Mesothelial cell of epicardium (in vitro differentiated cells): ENCODE data around the gene CMTM3. TPM values are rescaled to one million over a fixed set of nuclear protein-coding genes. Genes with fewer than 3 reads are reported as not detected.

Source experiments
- DNase-seq, 2 experiments: peaks; one replicate each; pipeline ENCODE4 v3.0.0; 2021; ENCODE audit warnings: low spot score in 2 of 2; ENCODE audit not compliant: unreplicated experiment in 2 of 2
- H3K27ac Mint-ChIP-seq: 2 replicates; pipeline ENCODE4 v1.8.0; 2021; ENCODE audit warnings: mixed read lengths
- H3K27me3 Mint-ChIP-seq: 2 replicates; pipeline ENCODE4 v1.8.0; 2021; ENCODE audit warnings: low read depth, mixed read lengths
- H3K36me3 Mint-ChIP-seq: 2 replicates; pipeline ENCODE4 v1.8.0; 2021; ENCODE audit warnings: mixed read lengths
- H3K4me1 Mint-ChIP-seq: 2 replicates; pipeline ENCODE4 v1.8.0; 2021; ENCODE audit warnings: mixed read lengths
- H3K4me3 Mint-ChIP-seq: 2 replicates; pipeline ENCODE4 v1.8.0; 2021; ENCODE audit warnings: mild to moderate bottlenecking, moderate library complexity, mixed read lengths
- H3K9me3 Mint-ChIP-seq: 2 replicates; pipeline ENCODE4 v1.8.0; 2021; ENCODE audit warnings: mixed read lengths
- total RNA-seq: library from RNA; stranded (reverse); gene quantifications from 3 replicates; pipeline ENCODE4 v1.2.1, GENCODE V29; 2021
- TF ChIP-seq, protein P1 (sequence below): fragments of 200-600 bp; sonication (generic); IDR thresholded peaks from one replicate; pipeline ENCODE4 v1.5.0; 2021; ENCODE audit warnings: antibody characterized with exemption; ENCODE audit not compliant: unreplicated experiment

CMTM3 gene, protein sequence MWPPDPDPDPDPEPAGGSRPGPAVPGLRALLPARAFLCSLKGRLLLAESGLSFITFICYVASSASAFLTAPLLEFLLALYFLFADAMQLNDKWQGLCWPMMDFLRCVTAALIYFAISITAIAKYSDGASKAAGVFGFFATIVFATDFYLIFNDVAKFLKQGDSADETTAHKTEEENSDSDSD
- total RNA-seq = 56.9 to 60.7 TPM (median 59.3 TPM) in 3 replicates

DNA sequence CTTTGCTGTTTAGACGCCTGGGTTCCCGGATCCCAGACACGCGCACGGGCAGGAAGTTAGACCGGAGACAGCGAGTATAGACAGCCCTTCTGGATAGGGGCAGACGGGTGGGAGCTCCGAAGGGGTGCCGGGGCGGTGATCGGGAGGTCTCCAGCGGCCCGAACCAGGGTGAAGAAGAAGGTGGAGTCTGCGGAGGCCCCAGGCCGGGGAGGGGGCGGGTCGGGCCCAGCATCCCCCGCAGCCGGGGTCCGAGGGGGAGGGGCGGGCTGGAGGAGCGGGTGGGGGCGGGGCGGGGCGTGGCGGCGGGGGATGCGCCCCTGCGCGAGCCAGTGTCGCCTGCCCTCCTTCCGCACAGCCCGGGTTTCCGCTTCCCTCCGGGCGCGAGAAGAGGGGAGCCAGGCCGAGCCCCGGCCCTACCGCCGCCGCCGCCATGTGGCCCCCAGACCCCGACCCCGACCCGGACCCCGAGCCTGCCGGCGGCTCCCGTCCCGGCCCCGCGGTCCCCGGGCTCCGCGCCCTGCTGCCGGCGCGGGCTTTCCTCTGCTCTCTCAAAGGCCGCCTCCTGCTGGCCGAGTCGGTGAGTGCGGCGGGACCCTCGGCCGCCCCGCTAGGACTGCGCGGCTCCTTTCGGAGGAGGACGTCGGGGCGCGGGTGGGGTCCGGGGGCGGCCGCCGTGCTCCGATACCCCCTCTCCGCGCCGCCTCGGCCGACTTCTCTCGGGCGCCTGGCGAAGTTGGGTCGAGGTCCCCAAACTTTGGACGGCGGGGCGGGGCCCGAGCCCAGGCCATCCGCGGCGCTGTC, at the start of gene CMTM3:
Gene CMTM3, plus strand, starts transcription at position 329 of the 801 bp plus-strand sequence. Its CDS starts 102 bp downstream, at position 431.
- DNase-seq = peak; percentile 68 to 88
- peak within 1 kb of the TSS; percentile 81 for H3K4me3 Mint-ChIP-seq
- TF ChIP-seq, protein P1, sequence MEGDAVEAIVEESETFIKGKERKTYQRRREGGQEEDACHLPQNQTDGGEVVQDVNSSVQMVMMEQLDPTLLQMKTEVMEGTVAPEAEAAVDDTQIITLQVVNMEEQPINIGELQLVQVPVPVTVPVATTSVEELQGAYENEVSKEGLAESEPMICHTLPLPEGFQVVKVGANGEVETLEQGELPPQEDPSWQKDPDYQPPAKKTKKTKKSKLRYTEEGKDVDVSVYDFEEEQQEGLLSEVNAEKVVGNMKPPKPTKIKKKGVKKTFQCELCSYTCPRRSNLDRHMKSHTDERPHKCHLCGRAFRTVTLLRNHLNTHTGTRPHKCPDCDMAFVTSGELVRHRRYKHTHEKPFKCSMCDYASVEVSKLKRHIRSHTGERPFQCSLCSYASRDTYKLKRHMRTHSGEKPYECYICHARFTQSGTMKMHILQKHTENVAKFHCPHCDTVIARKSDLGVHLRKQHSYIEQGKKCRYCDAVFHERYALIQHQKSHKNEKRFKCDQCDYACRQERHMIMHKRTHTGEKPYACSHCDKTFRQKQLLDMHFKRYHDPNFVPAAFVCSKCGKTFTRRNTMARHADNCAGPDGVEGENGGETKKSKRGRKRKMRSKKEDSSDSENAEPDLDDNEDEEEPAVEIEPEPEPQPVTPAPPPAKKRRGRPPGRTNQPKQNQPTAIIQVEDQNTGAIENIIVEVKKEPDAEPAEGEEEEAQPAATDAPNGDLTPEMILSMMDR = peak; percentile 89
- H3K4me1 Mint-ChIP-seq = peaks cover 33% of the 10 kb centered on the region
- no peaks in the 10 kb centered on the region for H3K9me3 Mint-ChIP-seq
- H3K27me3 Mint-ChIP-seq = no peaks in the 10 kb centered on the region
- H3K36me3 Mint-ChIP-seq = no peaks in the 10 kb centered on the region
- peak within 1 kb of the TSS; percentile 87 for H3K27ac Mint-ChIP-seq

DNA sequence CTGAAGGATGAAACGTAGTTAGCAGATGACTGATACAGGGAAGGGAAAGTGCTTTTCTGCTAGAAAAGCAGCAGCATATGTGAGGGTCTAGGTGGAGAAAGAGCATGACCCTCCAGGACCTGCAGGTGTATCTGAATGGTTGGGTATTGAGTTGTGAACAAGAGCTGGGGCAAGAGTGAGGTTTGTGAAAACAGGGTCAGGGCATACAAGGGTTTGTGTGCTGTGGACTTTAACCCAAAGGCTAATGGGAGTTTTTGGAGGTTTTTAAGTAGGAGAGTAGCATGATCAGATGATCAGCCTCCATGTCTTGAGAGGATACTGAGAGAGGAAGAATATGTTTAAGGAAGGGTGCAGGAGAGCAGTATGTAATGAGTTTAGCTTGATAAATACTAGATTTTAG, 44.4 kb upstream of the CMTM3 start:
- H3K9me3 Mint-ChIP-seq = no peaks in the 10 kb centered on the region
- H3K27ac Mint-ChIP-seq = no peak overlapping the region
- H3K36me3 Mint-ChIP-seq = peaks cover 20% of the 10 kb centered on the region
- TF ChIP-seq, protein P1 = no peak
- no peak overlapping the region for H3K4me3 Mint-ChIP-seq
- H3K27me3 Mint-ChIP-seq = no peaks in the 10 kb centered on the region
- no peak for DNase-seq
- peaks cover 9% of the 10 kb centered on the region for H3K4me1 Mint-ChIP-seq

DNA sequence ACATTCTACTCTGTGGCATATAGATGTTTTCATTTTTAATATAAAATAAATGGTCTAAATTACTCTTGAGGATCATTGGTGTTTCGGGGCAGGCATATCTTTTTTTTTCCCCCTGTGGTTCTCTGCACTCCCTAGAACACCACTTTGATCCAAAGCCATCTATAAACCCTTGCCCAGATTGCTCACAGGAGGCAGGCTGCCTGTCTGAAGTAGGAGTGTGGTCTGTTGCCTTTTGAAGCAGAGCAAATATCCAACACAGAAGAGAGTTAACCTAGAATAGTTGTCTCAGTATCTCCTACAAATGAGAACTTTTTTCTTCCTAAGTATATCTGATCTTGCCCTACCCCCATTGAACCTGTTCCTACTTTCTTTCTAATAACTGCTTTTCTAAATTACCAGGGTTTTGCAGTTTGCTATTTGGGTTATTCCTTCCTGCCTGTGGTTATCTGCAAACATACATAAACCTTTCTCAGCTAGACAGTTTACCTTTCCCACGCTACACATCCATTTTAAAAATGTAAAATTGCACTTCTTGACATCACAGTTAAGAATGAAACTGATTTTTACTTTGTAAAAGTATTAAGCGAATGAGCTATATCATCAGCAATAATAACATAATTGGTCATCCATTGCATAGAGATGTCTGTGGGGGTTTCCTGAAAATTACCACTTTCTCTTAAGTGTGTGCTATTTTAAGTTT, 43.0 kb upstream of the CMTM3 start:
- TF ChIP-seq, protein P1 = no peak
- H3K9me3 Mint-ChIP-seq = no peaks in the 10 kb centered on the region
- H3K27ac Mint-ChIP-seq = peak overlapping the region; percentile 79
- H3K4me1 Mint-ChIP-seq = peaks cover 4% of the 10 kb centered on the region
- no peak overlapping the region for H3K4me3 Mint-ChIP-seq
- DNase-seq = no peak
- H3K27me3 Mint-ChIP-seq = no peaks in the 10 kb centered on the region
- H3K36me3 Mint-ChIP-seq = peaks cover 22% of the 10 kb centered on the region

DNA sequence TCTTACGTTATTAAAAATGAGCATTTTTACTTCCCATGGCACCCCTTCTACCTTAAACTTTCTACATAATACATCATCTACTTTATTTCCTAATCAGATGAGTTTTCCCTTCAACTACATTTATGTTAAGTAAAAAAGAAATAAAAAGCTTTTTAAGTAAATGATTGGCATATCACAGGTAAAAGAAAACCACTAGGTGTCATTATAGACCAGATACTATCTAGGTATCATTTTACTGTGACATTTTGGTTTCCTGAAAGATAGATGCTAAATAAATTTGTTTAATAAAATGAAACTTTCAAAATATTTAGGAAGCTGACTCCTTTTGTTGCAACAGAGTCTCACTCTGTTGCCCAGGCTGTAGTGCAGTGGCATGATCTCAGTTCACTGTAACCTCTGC, 42.1 kb upstream of the CMTM3 start:
- H3K27me3 Mint-ChIP-seq = no peaks in the 10 kb centered on the region

DNA sequence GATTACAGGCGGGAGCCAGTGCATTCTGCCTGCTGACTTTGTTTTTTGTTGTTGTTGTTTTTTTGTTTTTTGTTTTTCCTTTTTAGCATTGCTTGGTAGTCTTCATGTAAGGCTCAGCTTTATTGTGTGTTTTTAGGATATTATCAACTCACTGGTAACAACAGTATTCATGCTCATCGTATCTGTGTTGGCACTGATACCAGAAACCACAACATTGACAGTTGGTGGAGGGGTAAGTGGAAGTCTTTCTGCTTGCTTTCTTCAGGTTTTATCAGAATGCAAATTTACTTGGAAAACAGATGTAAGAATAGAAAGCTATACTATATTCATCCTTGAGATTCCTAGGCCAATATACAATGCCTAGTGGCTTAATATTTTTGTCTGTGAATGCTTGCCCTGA, 41.5 kb upstream of the CMTM3 start:
- TF ChIP-seq, protein P1 = no peak
- no peaks in the 10 kb centered on the region for H3K9me3 Mint-ChIP-seq
- H3K27me3 Mint-ChIP-seq = no peaks in the 10 kb centered on the region
- DNase-seq = no peak
- H3K27ac Mint-ChIP-seq = peak overlapping the region; percentile 62
- peaks cover 4% of the 10 kb centered on the region for H3K4me1 Mint-ChIP-seq
- H3K4me3 Mint-ChIP-seq = no peak overlapping the region
- H3K36me3 Mint-ChIP-seq = peaks cover 31% of the 10 kb centered on the region

More for the DNA sequence above, 42.1 kb upstream of the CMTM3 start:
- H3K4me3 Mint-ChIP-seq = no peak overlapping the region
- H3K4me1 Mint-ChIP-seq = peaks cover 4% of the 10 kb centered on the region
- H3K36me3 Mint-ChIP-seq = peaks cover 29% of the 10 kb centered on the region
- TF ChIP-seq, protein P1 = no peak
- no peak for DNase-seq
- no peaks in the 10 kb centered on the region for H3K9me3 Mint-ChIP-seq
- no peak overlapping the region for H3K27ac Mint-ChIP-seq
